ENCODE measurements around the gene UBASH3B. TPM values are rescaled to one million over a fixed set of nuclear protein-coding genes. Genes with fewer than 3 reads are reported as not detected.

Gene UBASH3B
- total RNA-seq, 2 experiments from 2014 or later: 24.5 to 28.6 TPM

DNA sequence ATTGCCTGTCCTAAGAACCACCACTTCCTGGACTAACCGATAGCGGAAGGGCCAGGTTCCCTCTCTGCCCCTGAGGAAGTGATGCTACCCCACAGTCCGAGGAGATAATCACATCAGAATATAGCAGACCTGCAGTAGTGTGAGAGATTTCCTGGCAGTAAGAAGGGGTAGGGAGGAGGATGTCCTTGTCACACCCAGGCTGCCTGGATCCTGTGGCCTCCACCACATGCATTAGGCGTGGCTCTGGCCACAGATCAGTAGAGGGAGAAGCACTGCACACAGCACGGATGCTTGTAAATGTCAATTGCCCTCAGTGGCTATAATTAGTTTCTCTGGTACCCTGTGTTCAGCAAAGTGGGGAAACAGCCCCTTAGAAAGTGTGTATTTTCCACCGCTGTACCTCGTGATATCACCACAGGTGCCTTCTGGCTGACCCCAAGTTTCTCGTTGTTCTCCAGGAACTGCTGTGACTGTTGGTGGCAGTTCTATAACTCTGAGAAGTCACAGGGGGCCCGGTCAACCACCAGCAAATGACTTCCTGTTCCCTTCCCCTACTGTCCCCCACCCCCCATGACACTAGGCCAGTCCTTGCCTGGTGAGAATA lies 61.8 kb downstream of the UBASH3B start:
- TF ChIP-seq, protein P1, sequence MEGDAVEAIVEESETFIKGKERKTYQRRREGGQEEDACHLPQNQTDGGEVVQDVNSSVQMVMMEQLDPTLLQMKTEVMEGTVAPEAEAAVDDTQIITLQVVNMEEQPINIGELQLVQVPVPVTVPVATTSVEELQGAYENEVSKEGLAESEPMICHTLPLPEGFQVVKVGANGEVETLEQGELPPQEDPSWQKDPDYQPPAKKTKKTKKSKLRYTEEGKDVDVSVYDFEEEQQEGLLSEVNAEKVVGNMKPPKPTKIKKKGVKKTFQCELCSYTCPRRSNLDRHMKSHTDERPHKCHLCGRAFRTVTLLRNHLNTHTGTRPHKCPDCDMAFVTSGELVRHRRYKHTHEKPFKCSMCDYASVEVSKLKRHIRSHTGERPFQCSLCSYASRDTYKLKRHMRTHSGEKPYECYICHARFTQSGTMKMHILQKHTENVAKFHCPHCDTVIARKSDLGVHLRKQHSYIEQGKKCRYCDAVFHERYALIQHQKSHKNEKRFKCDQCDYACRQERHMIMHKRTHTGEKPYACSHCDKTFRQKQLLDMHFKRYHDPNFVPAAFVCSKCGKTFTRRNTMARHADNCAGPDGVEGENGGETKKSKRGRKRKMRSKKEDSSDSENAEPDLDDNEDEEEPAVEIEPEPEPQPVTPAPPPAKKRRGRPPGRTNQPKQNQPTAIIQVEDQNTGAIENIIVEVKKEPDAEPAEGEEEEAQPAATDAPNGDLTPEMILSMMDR (IDR thresholded peaks at IDR 0.05): no peak
- CTCF ChIA-PET: no interaction called here
- Histone ChIP-seq H3K4me1 (ENCODE audit: insufficient read depth, low read length) (peaks cover 51% of the 10 kb centered on the region), H3K27me3 (ENCODE audit: control insufficient read depth in 1 of 2, insufficient read depth in 2 of 2, low read length in 2 of 2) (no peaks in the 10 kb centered on the region), H3K27ac (ENCODE audit: low read depth in 1 of 2, low read length in 2 of 2) (peak overlapping the region in 1 of 2 donors; percentile 3), H3K4me3 (ENCODE audit: low read length) (no peak overlapping the region), H3K9me3 (ENCODE audit: control insufficient read depth in 1 of 2, insufficient read depth in 1 of 2, low read length in 2 of 2) (no peaks in the 10 kb centered on the region), H3K36me3 (ENCODE audit: insufficient read depth, low read length) (peaks cover 5% of the 10 kb centered on the region)
- ATAC-seq (ENCODE audit: poor library complexity) (no peak), DNase-seq (peak in 4 of 14 experiments; percentile 29 to 71 (median 40))
- Mint-ChIP-seq H3K27me3 (no peaks in the 10 kb centered on the region), H3K4me3 (no peak overlapping the region), H3K27ac (peak overlapping the region; percentile 42), H3K36me3 (ENCODE audit: low read depth) (no peaks in the 10 kb centered on the region), H3K4me1 (ENCODE audit: low read depth) (peaks cover 66% of the 10 kb centered on the region), H3K9me3 (no peaks in the 10 kb centered on the region)
- intact Hi-C loops (cut with DNase I, micrococcal nuclease): loop anchor here in 1 of 2 experiments (5.0 kb wide), 1 partner anchor 35 kb away; no protein-coding TSS in a partner anchor
- POLR2A ChIA-PET: interaction anchor here (1.1 to 1.2 kb wide), 2 partner anchors 11 to 21 kb away, joined by 3 read pairs; no protein-coding TSS in a partner anchor

DNA sequence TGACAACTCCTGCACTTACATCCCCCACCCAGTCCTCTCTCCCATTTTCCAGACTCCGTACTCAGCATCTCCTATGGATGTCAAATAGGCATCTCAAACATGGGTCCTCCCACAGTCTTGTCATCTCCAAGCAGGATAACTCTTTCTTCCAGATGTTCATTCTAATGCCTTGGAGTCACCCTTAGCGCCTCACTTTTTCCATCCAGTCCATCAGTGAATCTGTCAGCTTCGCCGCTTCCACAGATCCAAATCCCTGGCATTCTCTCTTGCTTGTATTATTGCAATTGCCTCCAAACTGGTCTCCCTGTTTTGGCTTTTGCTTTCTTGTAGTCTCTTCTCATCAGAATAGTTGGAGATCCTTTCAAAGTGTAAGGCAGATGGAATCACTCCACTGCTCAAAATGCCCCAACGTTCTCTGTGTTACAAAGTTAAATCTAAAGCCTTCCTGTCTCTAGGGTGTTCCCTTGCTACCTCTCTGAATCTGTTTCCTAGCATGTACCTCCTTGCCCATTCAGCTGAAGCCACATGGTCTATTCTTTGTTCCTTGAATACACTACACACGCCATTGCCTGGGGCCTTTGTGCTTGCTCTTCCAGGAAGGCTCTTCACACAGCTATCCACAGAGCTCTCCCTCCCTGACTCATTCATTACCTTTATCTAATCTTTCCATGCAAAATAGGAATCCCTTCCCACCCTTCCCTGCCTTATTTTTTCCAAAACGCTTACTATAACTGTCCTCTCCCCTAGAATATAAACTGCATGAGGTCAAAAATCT lies 64.8 kb downstream of the UBASH3B start:
- H3K9me3 Mint-ChIP-seq: no peaks in the 10 kb centered on the region
- TF ChIP-seq, protein P1 (IDR thresholded peaks at IDR 0.05): no peak
- H3K36me3 Mint-ChIP-seq (ENCODE audit: low read depth): no peaks in the 10 kb centered on the region
- ATAC-seq (ENCODE audit: poor library complexity) (no peak), DNase-seq (no peak)
- H3K4me1 Mint-ChIP-seq (ENCODE audit: low read depth): peaks cover 81% of the 10 kb centered on the region
- H3K27ac Mint-ChIP-seq: peak overlapping the region; percentile 3
- Histone ChIP-seq H3K36me3 (ENCODE audit: insufficient read depth, low read length) (no peaks in the 10 kb centered on the region), H3K27ac (ENCODE audit: low read depth in 1 of 2, low read length in 2 of 2) (no peak overlapping the region), H3K4me1 (ENCODE audit: insufficient read depth, low read length) (peaks cover 68% of the 10 kb centered on the region), H3K27me3 (ENCODE audit: control insufficient read depth in 1 of 2, insufficient read depth in 2 of 2, low read length in 2 of 2) (no peaks in the 10 kb centered on the region), H3K9me3 (ENCODE audit: control insufficient read depth in 1 of 2, insufficient read depth in 1 of 2, low read length in 2 of 2) (no peaks in the 10 kb centered on the region), H3K4me3 (ENCODE audit: low read length) (no peak overlapping the region)
- POLR2A ChIA-PET: interaction anchor here (1.5 to 2.3 kb wide), 3 partner anchors 23 to 29 kb away, joined by 4 to 7 read pairs (median 4); no protein-coding TSS in a partner anchor
- H3K27me3 Mint-ChIP-seq: no peaks in the 10 kb centered on the region
- intact Hi-C loops (cut with DNase I, micrococcal nuclease): no loop called here
- H3K4me3 Mint-ChIP-seq: no peak overlapping the region
- CTCF ChIA-PET: interaction anchor here (1.0 kb wide), 1 partner anchor 91 kb away, joined by 3 read pairs; no protein-coding TSS in a partner anchor

DNA sequence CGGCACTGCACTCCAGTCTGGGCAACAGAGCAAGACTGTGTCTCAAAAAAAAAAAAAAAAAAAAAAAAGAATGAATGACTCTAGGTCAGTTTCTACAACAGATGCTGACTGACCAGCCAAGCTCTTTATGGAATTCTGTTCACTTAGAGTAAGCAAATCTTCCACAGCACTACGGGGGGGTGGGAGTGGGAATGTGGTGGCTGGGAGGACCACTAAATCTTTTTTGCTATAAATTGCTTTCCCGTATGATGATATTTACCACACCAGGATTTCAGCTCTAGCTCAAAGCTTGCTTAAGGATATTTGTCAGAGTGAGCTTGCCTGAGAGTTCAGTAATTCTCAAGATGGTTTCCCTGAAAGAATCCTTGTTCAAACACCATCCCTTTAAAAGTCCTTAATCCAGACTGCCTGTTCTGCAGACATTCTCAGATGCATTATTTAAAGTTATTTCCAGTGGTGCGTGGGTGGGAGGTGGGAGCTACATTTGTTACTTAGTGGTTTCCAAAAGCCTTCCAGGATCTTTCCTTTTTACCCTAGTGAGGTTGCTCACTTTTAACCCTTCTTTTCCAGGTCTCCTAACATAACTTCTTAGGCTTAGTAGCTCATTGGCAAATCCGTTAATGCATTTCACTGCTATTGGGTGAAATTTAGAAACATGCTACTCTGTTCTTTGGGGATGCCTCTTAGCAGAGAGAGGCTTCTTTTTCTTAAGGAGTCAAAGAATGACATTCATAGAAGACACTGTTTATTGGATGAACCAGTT lies 65.9 kb downstream of the UBASH3B start:
- Mint-ChIP-seq H3K9me3 (no peaks in the 10 kb centered on the region), H3K36me3 (ENCODE audit: low read depth) (no peaks in the 10 kb centered on the region), H3K4me3 (no peak overlapping the region), H3K4me1 (ENCODE audit: low read depth) (peaks cover 76% of the 10 kb centered on the region), H3K27me3 (no peaks in the 10 kb centered on the region), H3K27ac (peak overlapping the region; percentile 80)
- no peak overlapping the region for H3K4me3 ChIP-seq (ENCODE audit: low read length)
- H3K36me3 ChIP-seq (ENCODE audit: insufficient read depth, low read length): no peaks in the 10 kb centered on the region
- H3K9me3 ChIP-seq (ENCODE audit: control insufficient read depth in 1 of 2, insufficient read depth in 1 of 2, low read length in 2 of 2): no peaks in the 10 kb centered on the region
- ChIA-PET CTCF (interaction anchor here (1.5 kb wide), 1 partner anchor 65 kb away, joined by 11 read pairs; the partner anchor contains the start of gene UBASH3B), POLR2A (interaction anchor here (0.6 to 3.5 kb wide), 7 partner anchors 9 to 65 kb away, joined by 3 to 32 read pairs (median 4); no protein-coding TSS in a partner anchor)
- ATAC-seq (ENCODE audit: poor library complexity): no peak
- H3K27me3 ChIP-seq (ENCODE audit: control insufficient read depth in 1 of 2, insufficient read depth in 2 of 2, low read length in 2 of 2): no peaks in the 10 kb centered on the region
- TF ChIP-seq, protein P1 (IDR thresholded peaks at IDR 0.05): no peak
- intact Hi-C loops (cut with DNase I, micrococcal nuclease): no loop called here
- peaks cover 67% of the 10 kb centered on the region for H3K4me1 ChIP-seq (ENCODE audit: insufficient read depth, low read length)
- DNase-seq: no peak
- H3K27ac ChIP-seq (ENCODE audit: low read depth in 1 of 2, low read length in 2 of 2): no peak overlapping the region

Data from CD4-positive, alpha-beta T cell (primary cell).